ENCODE data around the gene LRRC59.

LRRC59 gene

GRCh38 chr17:50360486-50361115 lies 36.7 kb downstream of the LRRC59 start:
- FAIRE-seq = no peak

- FAIRE-seq = no peak
Observed at GRCh38 chr17:50359998-50360461, 37.3 kb downstream of the LRRC59 start.

DNA sequence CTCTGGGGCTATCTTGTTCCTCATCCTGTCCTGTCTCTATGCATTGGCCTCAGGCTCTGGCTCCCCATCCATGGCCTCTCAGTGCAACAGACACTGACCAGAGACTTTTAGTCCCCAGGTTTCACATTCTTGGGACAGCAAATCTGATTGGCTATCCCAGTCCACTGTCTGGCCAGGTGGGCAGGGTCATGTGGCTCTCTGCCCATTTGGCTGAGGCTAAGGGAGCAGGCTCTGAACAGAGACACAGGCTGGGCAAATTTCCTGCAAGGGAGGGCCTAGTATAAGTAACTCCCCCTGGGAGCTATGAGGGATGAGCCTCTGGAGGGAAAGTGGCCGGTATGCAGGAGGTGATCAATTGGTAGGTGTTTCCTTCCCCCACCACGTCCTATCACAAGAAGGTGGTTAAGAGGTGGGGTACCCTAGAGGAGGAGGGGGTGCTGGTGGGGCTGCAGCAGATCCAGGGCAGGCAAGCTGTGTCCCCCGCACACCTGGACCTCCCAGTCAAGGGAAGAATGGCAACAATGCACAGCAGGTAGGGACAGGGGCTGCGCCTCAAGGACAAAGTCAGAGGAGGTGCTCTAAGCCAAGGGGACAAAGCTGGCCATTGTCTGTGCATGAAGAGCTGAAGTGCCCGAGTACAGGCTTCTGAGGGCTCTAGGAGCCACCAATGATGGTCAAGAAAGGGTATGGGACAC lies 38.2 kb downstream of the LRRC59 start:
- FAIRE-seq = no peak

DNA sequence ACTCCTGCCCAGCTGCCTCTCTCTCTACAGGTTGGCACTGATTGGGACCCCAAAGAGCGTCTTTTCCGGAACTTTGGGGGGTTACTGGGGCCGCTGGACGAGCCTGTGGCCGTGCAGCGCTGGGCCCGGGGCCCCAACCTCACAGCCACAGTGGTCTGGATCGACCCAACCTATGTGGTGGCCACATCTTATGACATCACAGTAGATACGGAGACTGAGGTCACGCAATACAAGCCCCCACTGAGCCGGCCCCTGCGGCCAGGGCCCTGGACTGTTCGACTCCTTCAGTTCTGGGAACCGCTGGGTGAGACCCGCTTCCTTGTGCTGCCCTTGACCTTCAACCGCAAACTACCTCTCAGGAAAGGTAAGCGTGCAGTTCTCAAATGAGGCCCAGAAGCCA lies 39.1 kb downstream of the LRRC59 start:
- no peak for FAIRE-seq

DNA sequence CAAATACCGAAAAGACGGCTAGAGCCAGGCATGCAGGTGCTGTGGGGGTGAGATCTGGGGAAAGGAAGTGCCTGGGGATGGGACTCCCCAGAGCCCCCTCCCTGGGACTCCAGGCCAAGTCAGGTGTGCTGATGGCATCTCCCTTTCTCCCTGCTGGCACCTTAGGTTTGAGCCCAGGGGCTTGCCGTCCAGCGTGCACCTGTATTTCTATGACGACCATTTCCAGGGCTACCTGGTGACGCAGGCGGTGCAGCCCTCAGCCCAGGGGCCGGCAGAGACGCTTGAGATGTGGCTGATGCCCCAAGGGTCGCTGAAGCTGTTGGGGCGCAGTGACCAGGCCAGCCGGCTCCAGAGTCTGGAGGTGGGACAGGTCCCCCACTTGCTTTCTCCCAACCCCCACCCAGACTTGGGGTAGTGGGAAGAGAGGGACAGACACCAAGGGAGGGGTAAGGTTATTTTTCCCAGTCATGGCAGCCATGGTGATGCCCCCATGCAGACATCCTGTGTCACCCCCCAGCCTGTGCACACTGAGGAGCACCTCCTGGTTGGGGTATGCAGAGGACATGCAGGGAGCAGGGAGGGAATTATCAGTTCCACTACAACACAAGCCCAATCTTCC lies 40.3 kb downstream of the LRRC59 start:
- FAIRE-seq = no peak

DNA sequence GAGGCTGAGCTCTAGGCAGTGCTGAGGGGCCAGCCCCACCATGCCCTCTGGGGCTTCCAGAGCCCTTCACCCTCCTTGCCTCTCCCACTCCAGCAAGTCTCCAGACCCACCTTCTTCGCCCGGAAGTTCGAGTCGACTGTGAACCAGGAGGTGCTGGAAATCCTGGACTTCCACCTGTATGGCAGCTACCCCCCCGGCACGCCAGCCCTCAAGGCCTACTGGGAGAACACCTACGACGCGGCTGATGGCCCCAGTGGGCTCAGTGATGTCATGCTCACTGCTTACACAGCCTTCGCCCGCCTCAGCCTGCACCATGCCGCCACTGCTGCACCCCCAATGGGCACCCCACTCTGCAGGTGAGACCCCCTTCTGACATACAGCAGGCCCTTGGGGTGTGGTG lies 40.9 kb downstream of the LRRC59 start:
- no peak for FAIRE-seq

DNA sequence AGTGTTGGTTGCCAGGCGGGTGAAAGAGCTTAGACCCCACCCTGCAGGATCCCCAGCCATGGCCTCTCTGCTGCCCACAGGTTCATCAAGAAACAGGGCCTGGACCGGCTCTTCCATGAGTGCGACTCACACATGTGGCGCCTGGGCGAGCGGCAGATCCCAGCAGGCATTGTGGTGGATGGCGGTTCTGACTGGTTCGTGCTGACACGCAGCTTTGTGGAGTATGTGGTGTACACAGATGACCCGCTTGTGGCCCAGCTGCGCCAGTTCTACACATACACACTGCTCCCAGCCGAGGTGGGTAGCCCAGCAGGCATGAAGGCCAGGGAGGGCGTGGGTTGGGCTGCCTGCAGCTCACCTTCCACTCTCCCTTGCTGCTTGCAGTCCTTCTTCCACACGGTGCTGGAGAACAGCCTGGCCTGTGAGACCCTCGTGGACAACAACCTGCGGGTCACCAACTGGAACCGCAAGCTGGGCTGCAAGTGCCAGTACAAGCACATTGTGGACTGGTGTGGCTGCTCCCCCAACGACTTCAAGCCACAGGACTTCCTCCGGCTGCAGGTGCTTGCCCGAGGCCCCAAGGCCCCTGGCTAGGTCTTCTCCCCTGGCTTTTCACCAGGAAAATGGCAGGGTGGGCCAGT lies 41.5 kb downstream of the LRRC59 start:
- no peak for FAIRE-seq

- FAIRE-seq = no peak
Observed at GRCh38 chr17:50355336-50355700, 42.0 kb downstream of the LRRC59 start.

DNA sequence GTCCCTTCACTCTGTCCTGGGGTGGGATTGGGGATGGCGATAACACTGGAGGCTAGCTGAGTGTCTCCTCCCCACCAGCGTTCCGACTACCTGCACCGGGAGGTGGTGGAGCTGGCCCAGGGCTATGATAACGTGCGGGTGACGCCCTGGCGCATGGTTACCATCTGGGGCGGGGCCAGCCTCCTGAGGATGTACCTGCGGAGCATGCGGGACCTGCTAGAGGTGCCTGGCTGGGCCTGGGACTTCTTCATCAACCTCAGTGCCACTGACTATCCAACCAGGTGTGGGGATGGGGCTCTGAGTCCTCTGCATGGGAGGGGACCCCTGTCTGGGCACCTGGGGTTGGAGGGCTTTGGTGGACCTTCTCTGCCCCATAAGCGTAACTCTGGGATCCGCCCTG lies 42.5 kb downstream of the LRRC59 start:
- no peak for FAIRE-seq

DNA sequence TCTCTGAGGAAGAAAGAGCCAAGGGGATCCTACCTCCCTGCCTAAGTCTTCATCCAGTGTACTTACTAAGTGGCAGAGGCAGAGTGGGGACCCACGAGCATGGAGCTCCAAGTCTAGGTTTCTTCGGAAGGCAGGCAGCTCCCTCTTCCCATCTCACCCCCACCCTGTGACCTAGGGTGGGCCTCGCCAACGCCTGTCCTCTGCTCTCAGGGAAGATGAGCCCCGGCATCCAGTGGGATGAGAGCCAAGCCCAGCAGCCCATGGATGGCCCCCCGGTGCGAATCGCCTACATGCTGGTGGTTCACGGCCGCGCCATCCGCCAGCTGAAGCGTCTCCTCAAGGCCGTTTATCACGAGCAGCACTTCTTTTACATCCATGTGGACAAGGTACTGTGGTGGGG lies 43.1 kb downstream of the LRRC59 start:
- no peak for FAIRE-seq

DNA sequence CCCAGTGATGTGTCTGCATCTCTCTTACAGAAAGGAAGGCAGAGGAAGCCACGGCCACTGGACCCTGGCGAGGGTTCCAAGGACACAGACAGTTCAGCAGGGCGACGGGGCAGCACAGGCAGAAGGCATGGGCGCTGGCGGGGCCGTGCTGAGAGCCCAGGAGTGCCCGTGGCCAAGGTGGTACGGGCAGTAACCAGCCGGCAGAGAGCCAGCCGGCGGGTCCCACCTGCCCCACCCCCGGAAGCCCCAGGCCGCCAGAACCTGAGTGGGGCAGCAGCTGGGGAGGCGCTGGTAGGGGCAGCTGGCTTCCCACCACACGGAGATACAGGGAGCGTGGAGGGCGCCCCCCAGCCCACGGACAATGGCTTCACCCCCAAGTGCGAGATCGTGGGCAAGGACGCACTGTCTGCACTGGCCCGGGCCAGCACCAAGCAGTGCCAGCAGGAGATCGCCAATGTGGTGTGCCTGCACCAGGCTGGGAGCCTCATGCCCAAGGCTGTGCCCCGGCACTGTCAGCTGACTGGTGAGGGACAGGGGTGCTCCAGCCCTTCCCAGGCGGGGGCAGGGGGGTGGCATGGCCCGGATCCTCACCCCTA lies 43.6 kb downstream of the LRRC59 start:
- no peak for FAIRE-seq

DNA sequence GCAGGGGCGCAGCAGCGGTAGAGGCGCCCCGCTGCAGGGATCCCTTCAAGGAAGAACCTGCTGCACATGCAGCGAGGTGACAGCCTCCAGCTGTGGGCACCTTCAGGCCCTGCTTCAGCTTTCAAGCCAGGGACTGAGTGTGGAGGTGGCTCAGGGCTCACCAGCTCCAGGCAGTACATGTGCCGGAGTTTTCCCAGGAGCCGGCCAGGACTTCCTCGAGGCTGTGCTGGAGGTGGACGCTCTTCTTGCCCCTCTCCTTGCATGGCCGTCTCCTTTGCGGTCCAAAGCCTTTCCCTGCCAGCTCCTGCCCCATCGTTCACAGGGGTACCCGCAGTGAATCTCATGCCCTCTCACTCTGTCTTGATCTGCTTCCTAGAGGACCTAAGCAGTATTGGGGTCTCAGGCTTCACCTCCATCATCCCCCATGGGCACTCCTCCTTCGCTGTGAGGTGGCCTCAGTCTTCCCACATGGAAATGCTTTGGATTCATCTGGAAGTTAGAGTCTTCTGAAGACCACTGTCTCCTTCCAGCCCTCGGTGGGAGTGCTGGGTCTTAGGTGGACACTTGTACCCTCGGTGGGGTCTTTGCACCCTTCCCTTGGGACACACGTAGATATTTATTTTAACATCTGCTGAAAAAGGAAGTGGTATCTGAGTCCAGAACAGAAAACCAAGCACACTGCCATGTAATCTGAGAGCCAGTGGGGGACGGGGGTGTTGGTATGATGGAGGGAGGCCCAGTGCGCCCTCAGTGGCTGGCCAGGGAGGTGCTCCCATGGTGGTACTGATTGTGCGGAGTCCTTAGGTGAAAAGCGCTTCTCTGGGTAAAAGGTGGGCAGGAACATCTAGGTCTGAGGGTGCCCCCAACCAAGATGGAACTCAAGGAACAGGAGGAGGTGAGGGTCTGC lies 44.4 kb downstream of the LRRC59 start:
- FAIRE-seq = no peak

DNA sequence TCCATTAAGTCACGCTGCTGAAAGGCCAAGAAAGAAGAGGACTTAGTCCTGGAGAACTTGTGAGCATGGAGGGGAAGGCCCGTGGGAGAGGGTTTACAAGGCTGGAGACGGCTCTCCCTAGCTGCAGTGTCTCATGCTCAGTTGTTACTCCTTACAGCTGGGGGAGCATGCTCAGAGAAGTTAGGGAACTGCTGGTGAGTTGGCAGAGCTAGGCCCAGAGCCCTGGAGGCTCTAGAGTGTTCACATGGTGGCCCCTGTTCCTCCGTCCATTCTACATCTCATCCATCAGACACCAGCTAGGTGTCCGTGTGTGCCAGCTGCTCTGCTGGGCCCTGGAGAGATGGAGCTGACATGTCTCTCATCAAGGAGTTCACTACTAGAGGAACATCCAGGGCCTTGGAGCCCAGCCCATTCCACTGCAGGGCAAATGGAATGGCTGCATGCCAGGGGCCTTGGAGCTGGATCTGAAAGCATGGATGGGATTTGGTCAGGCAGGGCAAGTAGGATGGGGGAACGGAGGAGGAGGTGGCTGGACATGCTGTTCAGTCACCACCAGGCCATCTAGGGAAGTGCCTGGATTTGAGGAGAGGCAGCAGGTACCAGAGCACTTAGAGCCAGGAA lies 45.1 kb downstream of the LRRC59 start:
- FAIRE-seq = no peak

DNA sequence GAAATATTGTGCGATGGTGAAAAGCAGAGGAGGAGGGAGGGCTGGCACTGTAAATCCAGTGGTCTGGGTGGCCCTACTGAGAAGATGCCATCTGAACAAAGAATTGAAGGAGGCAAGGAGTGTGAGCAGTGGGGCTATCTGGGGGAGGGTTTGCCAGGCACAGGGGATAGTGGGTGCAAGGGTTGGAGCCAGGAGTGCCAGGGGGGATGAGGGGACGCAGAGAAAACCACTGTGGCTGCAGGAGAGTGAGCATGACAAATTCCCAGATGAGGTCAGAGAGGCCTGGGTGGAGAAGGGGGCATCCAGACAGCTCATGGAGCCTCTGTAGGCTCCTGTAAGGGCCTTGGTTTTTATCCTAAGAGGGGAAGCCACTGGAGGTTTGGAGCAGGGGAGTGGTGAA lies 46.6 kb downstream of the LRRC59 start:
- FAIRE-seq = no peak

- no peak for FAIRE-seq
Observed at GRCh38 chr17:50349243-50349600, 48.1 kb downstream of the LRRC59 start.

GRCh38 chr17:50348522-50349242 lies 48.6 kb downstream of the LRRC59 start:
- no peak for FAIRE-seq

GRCh38 chr17:50347894-50348291 lies 49.4 kb downstream of the LRRC59 start:
- no peak for FAIRE-seq

- FAIRE-seq = no peak
Observed at GRCh38 chr17:50347117-50347893, 50.0 kb downstream of the LRRC59 start.

DNA sequence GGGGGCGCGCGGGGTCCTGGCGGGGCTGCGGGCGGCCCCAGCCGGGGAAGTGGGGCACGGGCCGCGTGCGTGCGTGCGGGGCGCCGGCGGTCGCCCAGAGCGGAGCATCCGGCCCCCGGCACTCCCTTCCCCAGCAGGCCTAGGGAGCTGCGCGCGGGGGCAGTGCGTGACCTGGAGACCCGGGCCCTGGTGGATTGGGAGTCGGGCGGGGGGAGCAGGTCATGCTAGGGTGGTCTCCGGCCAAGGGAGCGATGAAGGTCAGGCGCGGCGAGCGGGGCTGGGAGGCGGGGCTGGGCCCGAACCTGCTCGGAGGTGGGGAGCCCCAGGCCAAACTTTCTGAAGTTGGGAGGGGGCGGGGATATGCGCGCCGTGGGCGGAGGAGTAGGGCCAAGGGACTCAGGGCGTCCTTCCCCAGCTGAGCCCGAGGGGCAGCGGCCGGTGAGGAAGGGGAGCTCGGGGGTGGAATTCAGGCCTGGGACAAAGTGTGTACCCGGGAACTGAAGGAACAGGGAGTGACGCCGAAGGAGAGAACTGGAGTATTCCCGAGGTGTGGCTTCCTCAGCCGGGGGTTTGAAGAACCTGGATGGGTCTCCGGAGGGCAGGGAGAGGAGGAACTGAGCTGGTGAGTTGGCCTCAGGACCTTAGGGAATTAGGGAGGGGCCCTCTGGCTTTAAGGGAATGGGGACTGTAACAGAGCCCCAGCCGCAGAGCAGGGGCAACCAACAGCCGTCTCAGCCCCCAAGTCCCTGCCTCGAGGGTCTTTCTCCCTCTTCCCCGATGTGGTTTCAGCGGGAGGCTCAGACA lies 50.8 kb downstream of the LRRC59 start:
- FAIRE-seq = no peak
